Measurements from ENCODE around the gene ZBTB8A.

DNA sequence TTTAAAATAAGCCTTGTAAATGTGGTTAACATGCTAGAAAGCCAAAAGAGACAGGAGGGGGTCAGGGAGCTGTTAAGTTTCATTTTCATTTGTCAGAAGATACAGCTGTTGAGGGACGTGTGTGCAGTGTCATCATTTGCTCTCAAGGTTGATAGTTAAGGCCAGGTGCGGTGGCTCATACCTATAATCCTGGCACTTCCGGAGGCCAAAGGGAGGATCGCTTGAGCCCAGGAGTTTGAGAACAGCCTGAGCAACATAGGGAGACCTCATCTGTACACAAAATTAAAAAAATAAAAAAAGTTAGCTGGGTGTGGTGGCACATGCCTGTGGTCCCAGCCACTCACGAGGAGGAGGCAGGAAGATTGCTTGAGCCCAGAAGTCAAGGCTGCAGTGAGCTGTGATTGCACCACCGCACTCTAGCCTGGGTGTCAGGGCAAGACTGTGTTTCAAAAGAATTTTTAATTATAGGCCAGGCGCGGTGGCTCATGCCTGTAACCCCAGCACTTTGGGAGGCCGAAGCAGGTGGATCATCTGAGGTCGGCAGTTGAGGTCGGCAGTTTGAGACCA lies 88.5 kb downstream of the ZBTB8A start:
- TF ChIP-seq, protein P1, sequence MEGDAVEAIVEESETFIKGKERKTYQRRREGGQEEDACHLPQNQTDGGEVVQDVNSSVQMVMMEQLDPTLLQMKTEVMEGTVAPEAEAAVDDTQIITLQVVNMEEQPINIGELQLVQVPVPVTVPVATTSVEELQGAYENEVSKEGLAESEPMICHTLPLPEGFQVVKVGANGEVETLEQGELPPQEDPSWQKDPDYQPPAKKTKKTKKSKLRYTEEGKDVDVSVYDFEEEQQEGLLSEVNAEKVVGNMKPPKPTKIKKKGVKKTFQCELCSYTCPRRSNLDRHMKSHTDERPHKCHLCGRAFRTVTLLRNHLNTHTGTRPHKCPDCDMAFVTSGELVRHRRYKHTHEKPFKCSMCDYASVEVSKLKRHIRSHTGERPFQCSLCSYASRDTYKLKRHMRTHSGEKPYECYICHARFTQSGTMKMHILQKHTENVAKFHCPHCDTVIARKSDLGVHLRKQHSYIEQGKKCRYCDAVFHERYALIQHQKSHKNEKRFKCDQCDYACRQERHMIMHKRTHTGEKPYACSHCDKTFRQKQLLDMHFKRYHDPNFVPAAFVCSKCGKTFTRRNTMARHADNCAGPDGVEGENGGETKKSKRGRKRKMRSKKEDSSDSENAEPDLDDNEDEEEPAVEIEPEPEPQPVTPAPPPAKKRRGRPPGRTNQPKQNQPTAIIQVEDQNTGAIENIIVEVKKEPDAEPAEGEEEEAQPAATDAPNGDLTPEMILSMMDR (IDR thresholded peaks at IDR 0.05 in 8 of 11, conservative IDR thresholded peaks at IDR 0.05 in 3 of 11): no peak
- TF ChIP-seq POLR2A (IDR thresholded peaks at IDR 0.05) (no peak), POLR2AphosphoS5 (IDR thresholded peaks at IDR 0.05) (no peak)
